ENCODE measurements around the gene PEX14. TPM values are rescaled to one million over a fixed set of nuclear protein-coding genes. Genes with fewer than 3 reads are reported as not detected.

PEX14 gene
- total RNA-seq, 2 donors from 2014 or later: 16.0 TPM

GRCh38 chr1:10509809-10510509 is 35.2 kb downstream of the PEX14 start:
- ATAC-seq (no peak), DNase-seq (no peak)
- H3K4me1 Mint-ChIP-seq: peaks cover 52% of the 10 kb centered on the region
- peak overlapping the region; percentile 88 for H3K4me3 Mint-ChIP-seq
- H3K27me3 Mint-ChIP-seq: no peaks in the 10 kb centered on the region
- H3K27ac Mint-ChIP-seq: peak overlapping the region; percentile 94
- no peaks in the 10 kb centered on the region for H3K36me3 Mint-ChIP-seq (ENCODE audit: low read depth)
- H3K9me3 ChIP-seq (ENCODE audit: control insufficient read depth, low read length, poor library complexity, severe bottlenecking): no peaks in the 10 kb centered on the region

DNA sequence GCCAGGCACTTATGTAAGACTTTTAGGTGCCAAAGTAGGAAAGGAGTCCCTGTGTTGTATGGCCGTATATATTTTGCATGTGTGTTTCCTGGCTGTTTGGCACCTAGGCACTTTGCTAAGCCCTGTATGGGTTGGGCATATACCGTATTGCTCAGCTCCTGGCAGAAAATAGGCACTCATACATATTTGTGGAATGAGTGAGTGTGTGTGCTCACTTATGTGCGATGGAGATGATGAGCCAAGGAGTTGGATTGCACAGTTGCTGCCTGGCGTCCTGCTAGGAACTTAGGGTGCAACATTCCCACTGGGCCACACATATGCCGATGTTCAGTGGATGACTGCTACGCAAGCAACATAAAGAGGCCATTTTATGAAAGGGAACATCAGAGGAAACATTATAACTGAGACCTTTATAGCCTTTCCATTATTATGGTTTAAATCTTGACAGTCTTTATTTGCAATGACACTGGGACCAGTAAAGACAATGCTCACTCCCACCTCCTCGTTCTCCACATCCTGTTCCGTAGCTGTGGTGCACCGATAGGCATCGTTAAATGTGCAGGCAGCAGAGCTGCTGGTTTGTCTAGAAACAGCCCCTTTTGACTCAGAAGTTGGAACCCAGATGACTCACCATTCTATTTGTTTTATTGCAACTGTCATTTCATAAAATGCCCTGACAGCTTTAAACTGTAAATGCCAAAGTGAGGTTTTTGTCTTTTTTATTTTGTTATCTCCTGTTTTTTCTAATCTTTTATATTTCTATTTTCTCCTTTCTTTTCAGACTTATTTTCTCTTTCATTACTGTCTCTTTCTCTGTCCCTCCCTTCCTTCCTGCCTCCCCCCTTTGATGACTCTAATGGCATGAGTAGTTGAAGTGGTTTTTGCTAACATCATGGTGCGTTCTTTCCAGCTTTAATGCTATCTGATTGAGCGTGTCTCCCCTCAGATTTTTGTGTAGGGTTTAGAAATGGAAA is 36.1 kb downstream of the PEX14 start:
- Mint-ChIP-seq H3K27ac (peak overlapping the region; percentile 94), H3K27me3 (no peaks in the 10 kb centered on the region), H3K4me3 (peak overlapping the region; percentile 88), H3K4me1 (peaks cover 56% of the 10 kb centered on the region), H3K36me3 (ENCODE audit: low read depth) (no peaks in the 10 kb centered on the region)
- ATAC-seq (peak; percentile 94), DNase-seq (peak; percentile 17 to 52 (median 30))
- H3K9me3 ChIP-seq (ENCODE audit: control insufficient read depth, low read length, poor library complexity, severe bottlenecking): no peaks in the 10 kb centered on the region

GRCh38 chr1:10511494-10511885 is 36.7 kb downstream of the PEX14 start:
- Mint-ChIP-seq H3K4me1 (peaks cover 59% of the 10 kb centered on the region), H3K27me3 (no peaks in the 10 kb centered on the region), H3K27ac (peak overlapping the region; percentile 94), H3K36me3 (ENCODE audit: low read depth) (no peaks in the 10 kb centered on the region), H3K4me3 (peak overlapping the region; percentile 88)
- H3K9me3 ChIP-seq (ENCODE audit: control insufficient read depth, low read length, poor library complexity, severe bottlenecking): no peaks in the 10 kb centered on the region
- no peak for DNase-seq
- ATAC-seq: no peak

DNA sequence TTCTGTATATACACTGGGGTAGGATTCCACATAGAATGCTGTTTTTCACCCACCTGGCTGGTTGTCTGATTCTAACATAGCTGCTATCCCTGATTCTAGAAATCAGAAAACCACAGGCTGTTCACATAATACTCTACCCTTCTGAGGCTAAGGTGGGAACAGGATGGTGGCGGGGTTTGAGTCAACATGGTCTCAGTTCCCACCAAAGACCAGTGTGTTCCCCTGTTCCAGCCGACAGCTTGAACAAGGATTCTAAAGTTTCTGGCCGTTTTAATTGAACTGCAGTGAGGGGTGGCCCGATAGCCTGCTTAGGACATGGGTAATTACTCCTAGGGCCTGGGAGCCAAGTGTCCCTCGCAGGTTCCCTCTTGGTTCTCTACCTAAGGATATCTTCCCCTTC is 38.4 kb downstream of the PEX14 start:
- H3K36me3 Mint-ChIP-seq (ENCODE audit: low read depth): no peaks in the 10 kb centered on the region
- H3K27me3 Mint-ChIP-seq: no peaks in the 10 kb centered on the region
- ATAC-seq (no peak), DNase-seq (no peak)
- H3K4me3 Mint-ChIP-seq: peak overlapping the region; percentile 12
- H3K27ac Mint-ChIP-seq: peak overlapping the region; percentile 94
- H3K4me1 Mint-ChIP-seq: peaks cover 64% of the 10 kb centered on the region
- H3K9me3 ChIP-seq (ENCODE audit: control insufficient read depth, low read length, poor library complexity, severe bottlenecking): no peaks in the 10 kb centered on the region

GRCh38 chr1:10514490-10515235 is 39.9 kb downstream of the PEX14 start:
- no peak for ATAC-seq
- DNase-seq: no peak
- Mint-ChIP-seq H3K36me3 (ENCODE audit: low read depth) (no peaks in the 10 kb centered on the region), H3K27me3 (no peaks in the 10 kb centered on the region), H3K27ac (peak overlapping the region; percentile 94), H3K4me1 (peaks cover 67% of the 10 kb centered on the region), H3K4me3 (peak overlapping the region; percentile 55)
- no peaks in the 10 kb centered on the region for H3K9me3 ChIP-seq (ENCODE audit: control insufficient read depth, low read length, poor library complexity, severe bottlenecking)

GRCh38 chr1:10515301-10515975 is 40.7 kb downstream of the PEX14 start:
- H3K27ac Mint-ChIP-seq: peak overlapping the region; percentile 94
- H3K4me3 Mint-ChIP-seq: peak overlapping the region; percentile 28
- no peaks in the 10 kb centered on the region for H3K9me3 ChIP-seq (ENCODE audit: control insufficient read depth, low read length, poor library complexity, severe bottlenecking)
- H3K4me1 Mint-ChIP-seq: peaks cover 59% of the 10 kb centered on the region
- no peaks in the 10 kb centered on the region for H3K27me3 Mint-ChIP-seq
- DNase-seq (no peak), ATAC-seq (no peak)
- no peaks in the 10 kb centered on the region for H3K36me3 Mint-ChIP-seq (ENCODE audit: low read depth)

DNA sequence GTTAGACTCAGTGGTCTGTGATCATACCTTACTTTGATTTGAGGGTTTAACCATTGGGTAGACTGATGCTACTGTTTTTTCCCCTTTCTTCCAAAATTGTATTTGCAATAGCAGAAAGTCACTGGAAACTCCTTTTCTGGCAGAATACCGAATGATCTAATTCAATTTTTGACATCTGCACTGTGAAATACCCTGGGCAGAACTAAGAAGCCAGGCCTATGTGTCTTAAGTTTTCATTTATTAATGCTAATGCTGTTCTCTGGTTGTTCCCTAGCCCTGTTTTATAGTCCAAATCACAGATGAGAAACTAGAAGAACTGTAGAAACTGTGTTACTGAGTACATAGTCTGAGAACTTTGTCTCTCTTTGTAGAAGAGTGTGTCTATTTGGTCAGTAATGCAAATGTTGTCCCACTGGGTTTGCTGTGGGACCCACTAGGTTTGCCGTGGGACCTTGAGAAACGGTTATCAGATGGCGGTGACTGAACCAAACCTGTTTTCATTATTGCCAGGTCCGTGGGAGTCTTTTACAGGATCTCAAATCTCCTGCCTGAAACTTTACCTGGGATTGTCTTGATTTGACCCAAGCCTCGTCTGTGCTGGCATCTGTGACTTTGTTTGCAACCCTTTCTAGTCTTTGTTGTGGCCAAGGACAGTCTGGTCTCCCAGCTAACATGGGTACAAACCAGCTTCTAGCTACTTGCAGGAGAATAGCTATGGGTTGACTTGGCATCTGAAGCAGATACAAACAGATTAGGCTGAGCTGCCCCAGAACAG is 41.4 kb downstream of the PEX14 start:
- no peaks in the 10 kb centered on the region for H3K9me3 ChIP-seq (ENCODE audit: control insufficient read depth, low read length, poor library complexity, severe bottlenecking)
- Mint-ChIP-seq H3K36me3 (ENCODE audit: low read depth) (peaks cover 4% of the 10 kb centered on the region), H3K27ac (peak overlapping the region; percentile 94), H3K27me3 (no peaks in the 10 kb centered on the region), H3K4me1 (peaks cover 57% of the 10 kb centered on the region), H3K4me3 (peak overlapping the region; percentile 28)
- no peak for DNase-seq
- ATAC-seq: no peak

DNA sequence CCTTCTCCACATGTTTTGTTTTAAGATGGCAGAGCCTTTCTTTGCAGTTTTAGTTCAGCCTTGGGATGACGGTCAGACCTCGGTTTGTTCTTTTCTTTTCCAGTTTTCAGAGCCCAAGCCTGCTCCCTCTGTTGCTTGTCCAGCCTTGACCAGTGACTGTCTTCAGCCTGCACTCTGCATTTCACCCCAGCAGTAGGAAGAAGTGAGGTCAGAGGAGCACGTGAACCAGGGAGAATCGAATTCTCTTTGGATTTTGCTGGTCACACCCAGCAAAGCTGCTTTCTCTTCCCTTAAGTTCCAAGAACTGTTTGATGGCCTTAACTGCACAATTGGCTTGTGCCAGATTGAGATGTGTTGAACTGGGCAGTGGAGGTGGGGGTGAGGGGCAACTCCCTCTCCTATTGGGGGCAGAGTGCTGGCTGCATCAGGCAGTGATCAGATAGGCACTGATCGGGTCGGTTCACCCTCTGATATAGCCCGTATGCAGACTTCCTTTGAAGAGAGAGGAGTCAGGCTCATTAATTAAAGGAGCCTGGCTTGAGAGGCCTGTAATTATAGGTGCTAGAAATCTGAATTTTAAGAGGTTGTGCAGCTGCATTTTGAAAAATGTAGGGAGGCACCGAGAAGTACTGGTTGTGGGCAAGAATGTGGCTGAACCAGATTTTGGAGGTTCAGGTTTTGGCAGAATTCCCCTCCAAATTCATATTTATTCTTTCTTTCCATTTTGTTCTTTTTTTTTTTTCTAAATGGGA is 42.4 kb downstream of the PEX14 start:
- DNase-seq (no peak), ATAC-seq (no peak)
- H3K4me3 Mint-ChIP-seq: peak overlapping the region; percentile 80
- H3K27ac Mint-ChIP-seq: peak overlapping the region; percentile 94
- H3K9me3 ChIP-seq (ENCODE audit: control insufficient read depth, low read length, poor library complexity, severe bottlenecking): no peaks in the 10 kb centered on the region
- H3K27me3 Mint-ChIP-seq: no peaks in the 10 kb centered on the region
- H3K36me3 Mint-ChIP-seq (ENCODE audit: low read depth): peaks cover 4% of the 10 kb centered on the region
- H3K4me1 Mint-ChIP-seq: peaks cover 50% of the 10 kb centered on the region

DNA sequence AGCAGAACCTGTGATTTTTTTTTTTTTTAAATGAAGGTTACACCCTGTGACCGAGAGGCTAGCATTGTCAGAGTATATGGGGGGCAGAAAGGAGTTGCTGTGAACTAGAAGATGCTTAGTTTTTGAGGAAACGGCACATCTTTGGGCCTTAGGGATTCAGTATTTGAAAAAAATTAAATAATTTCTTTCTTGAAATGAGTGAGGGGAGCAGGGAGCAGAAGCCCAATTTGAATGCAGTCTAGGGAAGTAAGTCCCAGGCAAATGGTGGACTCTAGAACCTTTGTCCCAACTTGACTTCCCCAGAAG is 42.9 kb downstream of the PEX14 start:
- Mint-ChIP-seq H3K27me3 (no peaks in the 10 kb centered on the region), H3K36me3 (ENCODE audit: low read depth) (peaks cover 4% of the 10 kb centered on the region), H3K27ac (peak overlapping the region; percentile 94), H3K4me3 (no peak overlapping the region), H3K4me1 (peaks cover 47% of the 10 kb centered on the region)
- no peaks in the 10 kb centered on the region for H3K9me3 ChIP-seq (ENCODE audit: control insufficient read depth, low read length, poor library complexity, severe bottlenecking)
- DNase-seq: no peak
- ATAC-seq: no peak

DNA sequence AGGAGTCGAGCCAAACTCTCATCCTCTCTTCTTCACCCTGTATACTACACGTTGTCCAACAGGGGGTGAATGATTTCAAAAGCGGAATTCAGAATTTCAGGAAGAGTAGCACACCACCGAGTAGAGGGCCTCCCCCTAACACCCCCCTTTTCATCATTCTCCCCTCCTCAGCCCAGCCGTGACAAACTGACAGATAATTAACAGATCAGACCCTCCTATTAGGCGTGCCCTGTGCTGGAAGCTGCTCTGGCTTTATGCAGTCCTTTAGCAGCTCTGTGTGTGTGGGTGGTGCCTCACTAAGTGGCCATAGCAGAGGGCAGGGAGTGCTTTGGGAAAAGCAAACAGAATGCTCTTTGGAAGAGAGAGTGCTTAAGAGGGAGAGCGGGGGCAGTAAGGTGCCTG is 44.3 kb downstream of the PEX14 start:
- peak overlapping the region; percentile 45 for H3K27ac Mint-ChIP-seq

DNA sequence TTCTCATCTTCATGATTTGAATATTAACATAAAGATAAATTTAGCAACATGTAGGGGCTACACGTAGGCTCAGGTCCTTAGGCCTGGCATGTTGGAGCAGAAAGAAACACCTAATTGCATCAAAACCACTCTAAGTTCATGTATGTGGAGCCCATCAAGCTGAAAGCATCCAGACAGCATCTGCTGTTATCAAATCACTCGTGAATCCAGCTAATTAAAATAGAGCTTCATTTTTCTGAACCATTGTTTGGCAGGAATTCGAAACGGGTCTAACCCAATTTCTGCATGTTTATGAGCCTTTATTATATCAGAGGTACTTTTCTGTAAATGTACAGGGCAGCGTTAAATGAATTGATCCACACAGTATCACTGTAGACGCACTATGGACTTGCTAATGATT is 45.7 kb downstream of the PEX14 start:
- ATAC-seq (no peak), DNase-seq (no peak)
- Mint-ChIP-seq H3K4me3 (no peak overlapping the region), H3K27me3 (no peaks in the 10 kb centered on the region), H3K27ac (no peak overlapping the region), H3K36me3 (ENCODE audit: low read depth) (peaks cover 4% of the 10 kb centered on the region), H3K4me1 (peaks cover 31% of the 10 kb centered on the region)
- H3K9me3 ChIP-seq (ENCODE audit: control insufficient read depth, low read length, poor library complexity, severe bottlenecking): no peaks in the 10 kb centered on the region

More for the DNA sequence above, 44.3 kb downstream of the PEX14 start:
- no peaks in the 10 kb centered on the region for H3K9me3 ChIP-seq (ENCODE audit: control insufficient read depth, low read length, poor library complexity, severe bottlenecking)
- no peak for DNase-seq
- Mint-ChIP-seq H3K4me3 (no peak overlapping the region), H3K36me3 (ENCODE audit: low read depth) (peaks cover 4% of the 10 kb centered on the region), H3K4me1 (peaks cover 40% of the 10 kb centered on the region), H3K27me3 (no peaks in the 10 kb centered on the region)
- ATAC-seq: no peak

GRCh38 chr1:10520952-10521351 is 46.2 kb downstream of the PEX14 start:
- Mint-ChIP-seq H3K4me3 (no peak overlapping the region), H3K4me1 (peaks cover 27% of the 10 kb centered on the region), H3K27ac (no peak overlapping the region), H3K27me3 (no peaks in the 10 kb centered on the region), H3K36me3 (ENCODE audit: low read depth) (peaks cover 4% of the 10 kb centered on the region)
- ATAC-seq: no peak
- no peaks in the 10 kb centered on the region for H3K9me3 ChIP-seq (ENCODE audit: control insufficient read depth, low read length, poor library complexity, severe bottlenecking)
- DNase-seq: no peak

Measured in T-helper 17 cell (primary cell).